GM18511 (cell line): Measurements from ENCODE around the gene HSF2BP.
"Not testable (repeated sequence)": the region's sequence is repeated elsewhere in the genome, so short reads cannot be mapped to it uniquely, and the experiment has no call there.

Experiments used
- ATAC-seq: cut with Tn5 transposase; IDR thresholded peaks from one replicate; pipeline ENCODE4 v1.9.1; 2021; ENCODE audit warnings: mild to moderate bottlenecking, moderate library complexity; ENCODE audit not compliant: unreplicated experiment

The HSF2BP gene

DNA sequence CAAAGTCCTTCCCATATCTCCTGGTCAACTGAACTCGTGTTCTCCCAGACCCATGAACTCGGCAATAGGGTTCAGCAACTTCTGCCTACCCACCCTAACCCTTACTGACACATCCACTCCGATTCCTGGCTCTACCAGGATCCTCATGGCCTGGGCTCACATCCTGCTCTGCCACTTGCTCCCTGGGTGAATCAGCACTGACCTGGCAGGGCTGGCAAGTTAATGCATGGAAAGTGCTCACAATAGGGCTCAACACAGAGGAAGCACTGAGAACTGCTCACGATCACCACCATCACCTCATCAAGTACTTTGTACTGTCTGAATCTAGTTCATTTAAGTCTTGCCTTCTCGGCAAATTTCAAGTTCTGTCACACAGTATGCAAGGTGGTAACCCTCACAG is 96.8 kb downstream of the HSF2BP start:
- not testable (repeated sequence) for ATAC-seq

DNA sequence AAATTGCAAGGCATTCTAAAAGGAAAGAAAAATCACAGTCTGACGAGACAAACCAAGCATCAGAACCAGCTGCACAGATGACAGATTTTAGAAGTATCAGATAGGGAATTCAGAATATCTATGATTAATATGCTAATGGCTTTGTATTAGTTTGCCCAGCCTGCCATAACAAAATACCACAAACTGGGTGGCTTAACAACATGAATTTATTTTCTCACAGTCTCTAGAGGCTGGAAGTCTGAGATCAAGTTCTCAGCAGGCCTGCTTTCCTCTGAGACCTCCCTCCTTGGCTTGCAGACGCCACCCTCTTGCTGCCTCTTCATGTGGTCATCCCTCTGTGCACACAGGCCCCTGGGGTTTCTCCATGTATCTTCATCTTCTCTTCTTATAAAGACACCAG is 118.7 kb downstream of the HSF2BP start:
- not testable (repeated sequence) for ATAC-seq

DNA sequence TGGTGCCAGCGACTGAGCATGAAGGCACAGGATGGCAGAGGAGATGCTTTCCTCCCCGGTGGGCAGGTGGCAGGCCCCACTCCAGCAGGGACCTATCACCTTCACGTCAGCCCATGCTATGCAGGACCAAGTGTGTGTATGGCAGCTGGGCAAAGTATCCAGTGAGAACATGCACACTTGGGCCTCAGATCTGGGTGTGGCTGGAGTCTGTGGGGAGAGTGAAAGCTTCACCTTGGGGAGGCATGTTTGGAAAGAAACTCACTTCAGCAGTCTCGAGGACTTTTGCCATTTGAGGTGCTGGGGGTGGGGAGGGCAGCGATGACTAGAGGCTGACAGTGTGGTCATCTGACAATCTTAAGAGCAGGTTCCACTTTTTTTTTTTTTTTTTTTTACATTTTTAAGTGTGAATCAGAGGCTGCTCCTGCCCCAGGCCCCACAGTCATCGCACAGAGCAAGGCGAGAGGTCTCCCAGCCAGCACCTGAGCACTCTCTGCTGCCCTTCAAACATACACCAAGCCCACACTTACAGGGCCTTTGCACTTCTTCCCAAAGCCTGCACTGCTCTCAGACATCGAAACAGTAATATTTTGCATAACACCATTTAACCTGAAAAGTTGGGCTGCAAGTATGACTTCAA is 136.7 kb downstream of the HSF2BP start:
- ATAC-seq: not testable (repeated sequence)

DNA sequence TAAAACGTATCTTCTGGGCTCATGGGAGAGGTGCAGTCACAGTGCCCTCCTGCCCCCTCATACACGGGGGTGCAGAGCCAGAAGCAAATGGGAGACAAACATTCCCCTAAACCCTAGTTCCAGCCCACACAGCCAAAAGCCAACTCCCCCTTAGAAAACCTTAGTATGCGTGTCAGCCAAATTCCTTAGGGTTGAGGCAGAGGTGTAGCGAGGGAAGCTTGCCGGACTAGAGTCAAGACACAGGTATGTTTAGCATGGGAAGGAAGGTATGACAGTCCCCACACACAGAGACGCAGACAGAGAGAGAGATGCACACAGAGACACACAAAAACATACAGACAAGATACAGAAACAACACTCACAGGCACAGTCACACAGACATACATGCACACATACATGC is 141.6 kb downstream of the HSF2BP start:
- ATAC-seq: not testable (repeated sequence)

DNA sequence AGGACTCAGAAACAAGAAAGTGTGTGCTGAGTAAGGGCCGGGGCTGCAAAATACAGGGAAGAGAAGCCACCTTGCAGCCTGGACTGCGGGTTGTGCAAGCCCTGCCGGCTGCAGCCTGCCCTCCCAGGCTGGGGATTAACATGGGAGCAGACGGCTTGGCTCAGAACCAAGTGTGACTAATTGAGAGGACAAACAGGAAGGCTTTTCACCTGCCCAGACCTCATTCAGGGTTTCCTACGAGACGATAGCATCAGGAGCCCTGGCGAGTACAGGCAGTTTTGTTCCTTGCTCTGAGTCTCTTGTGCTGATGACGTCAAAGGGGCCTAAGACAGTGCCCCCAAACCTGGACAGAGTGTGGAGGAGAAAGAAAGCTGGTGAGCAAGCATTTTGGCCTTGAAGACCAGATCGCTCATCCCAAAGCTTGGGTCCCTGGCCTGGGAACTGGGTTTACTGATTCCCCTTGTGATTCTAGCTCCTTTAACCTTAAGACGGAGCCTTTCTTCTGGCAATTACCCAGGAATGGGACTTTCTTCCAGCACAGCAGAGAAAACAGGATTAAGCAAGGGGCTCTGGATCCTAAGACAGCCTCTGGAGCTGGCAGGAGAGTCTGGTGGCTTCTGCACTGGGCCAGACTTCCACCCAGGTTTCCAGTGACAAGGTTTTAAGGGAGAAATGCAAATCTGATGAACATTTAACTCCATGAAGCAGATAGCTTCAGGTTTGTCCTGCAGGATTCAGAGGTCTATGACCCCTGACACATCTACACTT is 142.2 kb downstream of the HSF2BP start:
- ATAC-seq: not testable (repeated sequence)

DNA sequence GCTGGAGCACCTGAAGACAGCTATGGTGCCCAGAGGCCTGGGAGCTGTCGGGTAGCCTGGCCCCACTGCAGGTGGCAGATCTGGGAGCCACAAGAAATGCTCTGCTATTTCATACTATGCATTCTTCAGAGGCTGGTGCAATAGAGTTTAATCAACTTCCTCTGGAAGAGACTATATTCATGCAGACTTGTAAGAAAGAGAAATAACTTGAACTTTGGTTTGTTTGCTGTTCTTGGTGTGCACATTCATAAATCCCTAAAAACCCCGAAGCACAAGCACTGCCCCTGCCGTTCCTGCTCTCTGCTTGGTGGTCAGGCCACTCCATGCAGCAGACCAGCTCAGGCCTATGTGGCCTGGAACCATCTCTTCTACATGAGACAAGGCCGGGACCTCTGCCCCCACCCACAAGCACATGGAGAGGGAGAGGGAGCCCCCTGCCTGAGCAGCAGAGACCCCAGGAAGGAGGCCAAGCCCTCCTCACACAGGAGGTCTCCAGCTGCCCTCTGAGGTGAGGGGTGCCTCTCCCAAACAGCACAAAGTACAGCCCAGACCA is 142.9 kb downstream of the HSF2BP start:
- ATAC-seq: not testable (repeated sequence)

DNA sequence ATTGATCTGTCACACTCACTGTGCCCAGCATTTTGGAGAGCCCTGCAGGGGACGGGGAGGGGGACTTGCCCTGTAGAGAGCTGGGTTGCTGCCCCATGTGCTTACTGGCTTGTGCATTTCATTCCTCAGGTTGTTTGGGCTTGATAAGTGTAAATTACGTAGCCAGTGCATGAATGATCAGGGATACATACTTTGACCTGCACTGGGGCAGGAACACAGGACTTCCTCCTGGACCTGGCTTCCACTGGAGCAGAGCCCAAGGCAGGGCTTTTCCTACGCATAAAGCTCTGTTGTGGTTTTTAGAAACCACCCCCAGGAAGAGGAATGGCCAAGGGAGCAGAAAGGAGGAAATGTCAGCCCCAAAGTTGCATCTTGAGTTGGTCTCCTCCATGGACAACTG is 144.5 kb downstream of the HSF2BP start:
- not testable (repeated sequence) for ATAC-seq

DNA sequence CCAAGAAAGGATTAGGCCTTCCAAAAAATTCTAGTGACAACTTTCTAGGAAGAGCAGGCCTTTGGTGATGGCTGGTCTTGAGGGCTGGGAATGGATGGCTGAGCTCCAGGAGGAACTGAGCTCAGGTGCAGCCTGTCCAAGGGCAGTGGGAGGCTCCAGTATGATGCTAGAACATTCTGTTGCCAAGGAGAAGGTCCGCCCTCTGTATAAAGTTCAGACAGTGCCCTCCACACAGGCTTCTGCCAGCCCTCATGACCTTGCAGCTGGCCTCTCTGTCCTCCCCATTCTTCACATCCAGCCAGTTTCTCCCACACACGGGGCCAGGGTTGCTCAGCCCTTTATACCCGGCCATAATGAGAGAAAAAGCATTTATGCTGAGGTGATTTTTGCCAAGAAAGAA is 146.3 kb downstream of the HSF2BP start:
- ATAC-seq: not testable (repeated sequence)

DNA sequence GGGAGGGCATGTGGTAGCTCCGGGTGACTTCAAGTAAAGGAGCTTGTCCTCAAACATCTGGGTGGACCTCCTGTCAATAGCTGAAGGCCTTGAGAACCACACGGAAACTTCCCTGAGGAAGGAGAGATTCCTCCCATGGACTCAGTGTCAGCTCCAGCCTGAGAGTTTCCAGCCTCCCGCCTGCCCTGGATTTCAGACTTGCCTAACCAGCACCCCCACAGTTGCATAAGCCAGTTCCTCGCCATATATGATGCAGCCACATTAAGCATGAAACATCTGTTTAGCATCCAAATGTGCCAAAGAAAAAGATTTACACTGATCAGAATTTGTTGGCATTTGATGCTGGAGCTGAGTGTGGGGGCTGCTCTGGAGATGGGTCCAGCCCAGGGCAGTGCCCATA is 148.1 kb downstream of the HSF2BP start:
- ATAC-seq: not testable (repeated sequence)

DNA sequence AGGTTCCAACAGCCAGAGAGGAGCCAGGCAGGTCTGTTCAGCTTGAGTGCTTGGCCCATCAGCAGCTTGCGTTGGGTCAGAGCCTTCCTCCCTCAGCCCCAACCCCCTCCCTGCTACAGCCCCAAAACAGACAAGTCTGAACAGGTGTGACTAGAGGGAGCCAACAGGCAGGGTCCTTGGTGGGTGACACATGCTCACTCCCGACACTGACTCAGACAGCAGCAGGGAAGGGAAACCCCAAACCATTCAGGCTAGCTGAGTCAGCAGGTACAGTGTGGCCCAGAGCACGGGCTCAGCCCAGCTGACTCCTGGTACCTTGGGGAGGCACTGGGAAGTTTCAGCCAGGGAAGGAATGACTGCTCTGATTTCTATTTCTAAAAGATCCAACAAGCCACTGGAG is 148.6 kb downstream of the HSF2BP start:
- not testable (repeated sequence) for ATAC-seq

DNA sequence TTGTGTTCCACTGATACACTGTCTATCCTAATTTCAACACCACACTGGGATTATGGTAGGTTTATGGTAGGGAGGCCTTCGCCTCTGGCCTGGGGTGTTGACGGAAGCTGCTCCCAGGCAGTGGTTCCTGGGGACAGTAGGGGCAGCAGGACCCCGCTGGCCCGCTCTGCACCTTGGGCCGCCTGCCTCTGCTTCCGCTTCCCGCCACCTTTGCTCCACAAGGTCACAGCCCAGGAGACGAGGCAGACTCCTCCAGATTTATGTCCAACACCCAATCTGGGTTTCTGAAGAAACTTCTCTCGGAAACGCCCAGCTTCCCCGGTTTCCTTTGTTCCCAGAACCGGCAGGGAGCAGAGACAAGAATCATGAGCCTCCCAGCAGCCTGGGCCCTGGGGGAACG is 155.4 kb downstream of the HSF2BP start:
- not testable (repeated sequence) for ATAC-seq

DNA sequence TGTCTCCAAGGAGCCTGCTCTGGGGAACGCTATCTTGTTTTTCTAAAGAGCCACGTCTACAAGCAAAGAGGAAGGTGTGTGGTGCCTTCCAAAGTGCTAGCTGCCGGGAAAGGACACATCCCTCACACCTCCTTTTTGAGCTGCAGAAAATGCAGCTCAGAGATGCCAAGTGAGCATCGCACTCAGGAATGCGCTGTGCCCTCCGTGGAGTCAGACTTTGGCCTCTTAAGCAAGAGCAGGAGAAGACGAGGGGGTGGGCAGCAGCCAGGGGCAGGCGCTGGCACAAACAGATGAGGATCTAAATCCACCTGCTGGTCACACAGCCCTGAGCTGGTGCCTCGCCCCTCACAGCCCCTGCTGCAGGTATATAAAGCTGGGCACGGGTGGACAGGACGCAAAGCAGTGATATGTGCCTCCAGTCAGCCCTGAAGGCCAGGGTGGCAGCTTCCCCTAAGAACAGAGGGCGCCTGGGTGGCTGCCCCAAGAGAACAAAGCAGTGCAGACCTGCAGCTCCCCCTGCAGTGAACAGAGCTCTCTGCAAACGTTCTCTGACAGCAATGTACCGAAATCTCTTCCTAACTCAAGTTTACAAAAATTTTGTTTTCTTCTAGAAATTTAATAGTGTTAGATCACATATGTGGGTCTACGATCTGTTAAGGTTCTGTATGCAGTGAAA is 156.1 kb downstream of the HSF2BP start:
- ATAC-seq: not testable (repeated sequence)

DNA sequence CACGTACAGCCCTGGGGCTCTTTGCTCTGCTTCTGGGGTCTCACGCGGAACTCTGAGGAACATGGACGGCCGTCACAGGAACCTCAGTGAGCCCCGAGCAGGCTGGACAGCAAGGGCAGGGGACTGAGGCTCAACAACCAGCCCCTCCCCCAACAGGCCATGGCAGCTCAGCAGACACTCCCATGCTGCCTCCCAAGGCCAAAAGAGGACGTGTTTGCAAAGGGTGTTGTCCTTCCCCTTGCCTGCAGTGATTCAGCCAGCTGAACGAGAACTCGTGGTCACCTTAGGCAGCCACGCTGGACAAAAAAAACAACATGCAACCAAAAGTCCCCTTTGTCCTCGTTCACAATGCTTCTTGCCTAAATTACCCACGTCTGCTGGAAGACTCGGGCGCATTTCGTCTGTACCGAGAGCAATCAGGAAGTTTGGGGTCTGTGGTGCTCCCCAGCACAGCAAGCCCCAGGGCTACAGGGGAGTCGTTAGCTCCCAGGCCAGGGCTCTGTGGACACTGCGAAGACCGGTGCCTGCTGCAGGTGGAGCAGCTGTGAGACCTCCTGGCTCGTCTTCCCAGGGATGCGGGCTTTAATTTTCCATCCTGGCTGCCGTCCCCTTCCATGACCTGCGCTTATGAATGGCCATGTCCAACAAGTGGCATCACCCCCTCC is 156.7 kb downstream of the HSF2BP start:
- not testable (repeated sequence) for ATAC-seq

DNA sequence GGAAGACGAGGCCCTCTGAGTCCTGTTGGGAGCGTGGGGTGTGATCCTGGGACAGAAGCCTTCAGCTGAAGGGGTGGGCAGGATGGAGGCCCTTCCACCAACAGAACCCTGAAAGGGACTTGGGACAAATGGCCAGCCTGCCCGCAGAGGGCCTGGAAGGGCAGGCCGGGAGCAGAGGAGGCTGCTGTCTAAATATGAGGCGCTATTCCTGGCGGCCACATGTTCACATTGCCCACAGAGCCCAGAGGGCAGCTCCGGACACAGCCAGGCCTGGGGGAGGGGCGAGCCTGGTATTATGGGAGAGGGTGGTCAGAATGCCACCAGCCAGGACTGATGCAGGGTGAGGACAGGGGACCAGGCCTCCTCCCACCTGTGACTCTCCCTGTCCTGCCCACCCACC is 160.4 kb downstream of the HSF2BP start:
- not testable (repeated sequence) for ATAC-seq

DNA sequence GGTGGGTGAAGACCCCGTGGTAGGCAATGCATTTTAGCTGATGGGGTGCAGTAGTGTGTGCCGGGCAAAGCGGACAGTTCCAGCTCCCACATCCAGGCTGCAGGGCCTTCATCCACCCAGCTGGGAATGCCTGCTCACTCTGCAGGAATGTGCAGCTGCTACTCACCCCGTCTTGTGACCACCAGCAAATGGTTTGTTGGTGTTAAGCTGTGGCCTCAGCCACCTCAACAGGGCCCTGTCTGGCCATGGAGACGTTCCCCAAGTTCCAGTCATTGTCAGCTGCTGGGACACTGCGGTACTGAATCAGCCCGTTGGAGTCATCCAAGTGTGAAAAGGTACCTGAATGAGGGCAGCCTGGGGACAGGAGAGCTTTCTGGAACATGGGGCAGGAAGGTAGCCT is 161.2 kb downstream of the HSF2BP start:
- ATAC-seq: not testable (repeated sequence)

DNA sequence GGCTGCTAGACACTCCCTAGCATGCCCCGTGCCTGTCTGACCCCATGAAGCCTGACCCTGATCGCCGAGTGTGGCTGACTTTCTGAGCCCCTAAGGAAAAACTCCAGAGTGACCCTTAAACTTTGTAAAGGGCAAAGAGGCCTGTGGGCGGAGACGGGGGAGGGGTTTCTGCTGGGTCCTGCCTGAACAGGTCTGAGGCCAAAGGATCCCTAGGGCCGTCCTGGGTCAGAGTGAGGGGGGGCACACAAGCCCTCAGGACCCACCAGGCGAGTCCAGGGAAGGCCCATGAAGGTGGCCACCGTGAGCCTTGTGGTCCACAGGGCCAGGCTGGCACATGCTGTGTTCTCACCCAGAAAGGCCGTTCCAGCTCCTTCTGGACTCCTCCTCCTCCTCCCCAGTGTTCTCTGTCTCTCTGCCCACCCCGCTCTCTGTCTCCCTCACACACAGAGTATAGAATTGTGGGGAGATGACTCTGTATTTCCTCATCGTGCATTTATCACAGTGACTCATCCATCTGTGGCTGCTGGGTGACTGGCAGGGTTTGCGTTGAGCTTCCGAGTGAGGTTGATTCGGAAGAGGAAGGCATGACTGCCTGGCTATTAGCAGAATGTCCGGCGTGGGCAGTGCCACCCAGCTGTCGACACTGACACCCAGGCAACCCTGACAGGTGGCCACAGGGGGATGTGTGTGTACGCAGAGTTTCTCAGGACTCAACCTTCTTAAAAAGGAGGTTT is 164.8 kb downstream of the HSF2BP start:
- ATAC-seq: not testable (repeated sequence)

DNA sequence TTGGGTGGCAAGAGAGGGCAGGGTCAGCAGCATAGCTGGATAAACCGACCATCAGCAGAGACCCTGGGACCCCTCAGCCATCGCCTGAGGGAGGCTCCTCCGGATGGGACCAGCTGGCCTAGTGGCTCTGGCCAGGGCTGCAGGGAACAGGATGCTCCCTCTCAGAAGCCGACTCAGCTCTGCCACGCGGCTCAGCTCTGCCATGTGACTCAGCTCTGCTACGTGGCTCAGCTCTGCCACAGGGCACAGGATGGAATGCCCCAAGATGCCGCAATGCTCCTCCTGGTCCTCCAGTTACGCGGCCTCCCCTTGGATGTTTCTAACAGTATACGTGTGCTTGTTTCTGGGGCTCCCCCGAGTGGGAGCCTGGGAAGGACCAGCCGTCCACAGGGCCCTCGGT is 165.8 kb downstream of the HSF2BP start:
- not testable (repeated sequence) for ATAC-seq

DNA sequence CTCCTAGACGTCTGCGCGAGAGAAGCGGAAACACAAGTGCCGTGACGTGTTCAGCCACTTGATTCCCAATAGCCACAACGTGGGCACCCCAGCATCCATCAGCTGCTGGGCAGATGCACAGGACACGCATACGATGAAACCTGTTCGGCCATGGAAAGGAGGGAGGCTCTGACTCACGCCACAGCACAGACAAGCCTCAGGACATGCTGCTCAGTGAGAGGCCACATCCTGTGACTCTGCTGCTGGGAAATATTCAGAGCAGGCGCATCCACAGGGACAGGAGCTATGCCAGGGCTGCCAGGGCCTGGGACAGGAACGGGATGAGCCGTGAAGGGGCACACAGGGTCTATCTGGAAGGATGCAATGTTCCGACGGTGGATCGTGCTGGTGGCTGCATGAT is 171.1 kb downstream of the HSF2BP start:
- ATAC-seq: not testable (repeated sequence)

DNA sequence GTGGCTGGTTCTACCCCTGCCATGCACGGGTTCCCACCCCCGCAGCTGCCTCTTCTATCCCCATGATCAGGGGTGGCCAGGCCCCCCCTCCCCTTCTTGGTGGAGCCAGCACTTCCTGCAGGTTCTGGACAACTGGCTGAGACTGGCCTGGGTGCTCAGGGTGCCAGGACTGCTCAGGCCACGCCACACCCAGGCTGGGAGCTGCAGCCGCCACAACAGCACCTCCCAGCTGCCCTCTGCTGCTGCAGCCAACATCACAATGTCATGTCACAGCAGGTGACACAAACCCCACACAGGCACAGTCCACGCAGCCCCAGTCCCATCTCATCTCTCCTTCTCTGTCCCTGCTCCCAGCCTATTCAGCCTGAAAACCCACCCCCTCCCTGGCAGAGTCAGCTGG is 173.2 kb downstream of the HSF2BP start:
- not testable (repeated sequence) for ATAC-seq

DNA sequence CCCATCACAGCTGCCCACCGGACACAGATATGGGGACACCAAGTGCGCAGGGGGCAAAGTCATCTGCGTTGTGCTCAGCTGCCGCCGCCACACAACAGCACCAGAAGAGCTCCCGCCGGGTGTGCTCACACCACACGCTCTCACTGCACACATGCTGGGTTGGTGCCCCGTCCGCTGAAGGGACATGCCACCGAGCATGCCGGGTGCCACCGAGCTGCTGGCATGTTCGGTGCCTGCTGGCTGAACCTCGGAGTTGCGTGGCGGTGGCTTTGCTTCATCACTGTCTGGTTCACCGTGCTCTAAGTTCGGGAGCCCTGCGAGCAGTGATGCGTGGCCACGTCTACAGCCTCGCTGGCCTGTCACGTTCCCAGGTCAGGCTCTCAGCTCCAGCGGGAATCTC is 174.3 kb downstream of the HSF2BP start:
- not testable (repeated sequence) for ATAC-seq
